ENCODE data around the gene MGMT.

DNA sequence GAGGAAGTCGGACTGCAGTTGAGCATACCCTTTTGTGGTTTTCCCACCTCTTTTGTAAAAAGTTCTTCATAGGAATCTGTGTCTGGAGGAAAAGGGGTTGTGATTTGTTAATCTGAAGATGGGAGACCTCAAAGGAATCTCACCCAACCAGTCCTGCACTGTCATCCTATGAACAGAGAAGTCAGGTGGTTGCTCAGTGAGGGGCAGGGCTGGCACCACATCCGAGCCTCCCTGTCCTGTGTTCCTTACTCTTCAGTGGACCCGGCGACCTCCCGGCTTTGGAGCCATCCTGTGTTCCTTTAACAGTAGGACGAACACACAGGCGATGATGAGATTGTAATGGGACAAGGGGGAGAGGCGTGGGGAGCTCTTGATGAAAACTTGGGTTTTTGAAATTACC, 2.8 kb upstream of the MGMT start:
- TF ChIP-seq CTCF (IDR thresholded peaks at IDR 0.05): no peak
- TF ChIP-seq ZFX (IDR thresholded peaks at IDR 0.05; ENCODE audit: borderline replicate concordance): no peak

Measured in 22Rv1 (cell line).